OCI-LY7 (cell line): ENCODE data around the gene OOSP1.

Source experiments
- CTCF ChIP-seq: fragments of 200-600 bp; sonication (generic); conservative IDR thresholded peaks from 2 replicates; pipeline ENCODE4 v1.5.1; 2014; ENCODE audit warnings: mild to moderate bottlenecking, antibody characterized with exemption, low read length, moderate library complexity, mixed read lengths
- EZH2phosphoT487 ChIP-seq: fragments of 200-600 bp; sonication (generic); IDR thresholded peaks from 2 replicates; pipeline ENCODE4 v1.6.1; 2018; ENCODE audit warnings: low read depth, borderline replicate concordance, mild to moderate bottlenecking, mixed run types, antibody characterized with exemption, low read length, moderate library complexity, mixed read lengths

GRCh38 chr11:59967677-59968394 is 29.6 kb downstream of the OOSP1 start:
- TF ChIP-seq CTCF = no peak
- TF ChIP-seq EZH2phosphoT487 = no peak
